GM18526 (cell line): Measurements from ENCODE around the gene TTC32.

Experiments used
- POLR2A ChIP-seq: IDR thresholded peaks from 3 replicates; pipeline ENCODE4 v1.6.1; 2011; ENCODE audit not compliant: insufficient read length; ENCODE audit errors: extremely low read depth

Gene TTC32

DNA sequence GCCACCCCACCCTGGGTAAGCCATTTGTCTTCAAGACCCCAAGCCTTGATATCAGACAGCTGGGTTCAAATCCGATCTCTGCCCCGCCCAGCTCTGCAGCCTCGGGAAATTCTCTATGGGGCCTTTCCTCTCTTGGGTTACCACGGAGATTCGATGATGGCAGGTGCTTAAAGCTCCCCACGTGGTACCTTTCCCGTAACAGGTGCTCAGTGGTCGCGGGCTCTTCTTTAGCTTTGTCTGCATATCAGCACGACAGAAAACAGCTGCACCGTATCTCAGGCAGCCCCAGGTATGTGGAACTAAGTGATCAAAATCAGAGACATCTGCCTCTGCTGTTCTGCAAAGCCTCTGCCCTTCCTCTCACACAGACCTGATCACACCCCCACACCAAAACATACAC lies 37.4 kb downstream of the TTC32 start:
- no peak for TF ChIP-seq POLR2A

DNA sequence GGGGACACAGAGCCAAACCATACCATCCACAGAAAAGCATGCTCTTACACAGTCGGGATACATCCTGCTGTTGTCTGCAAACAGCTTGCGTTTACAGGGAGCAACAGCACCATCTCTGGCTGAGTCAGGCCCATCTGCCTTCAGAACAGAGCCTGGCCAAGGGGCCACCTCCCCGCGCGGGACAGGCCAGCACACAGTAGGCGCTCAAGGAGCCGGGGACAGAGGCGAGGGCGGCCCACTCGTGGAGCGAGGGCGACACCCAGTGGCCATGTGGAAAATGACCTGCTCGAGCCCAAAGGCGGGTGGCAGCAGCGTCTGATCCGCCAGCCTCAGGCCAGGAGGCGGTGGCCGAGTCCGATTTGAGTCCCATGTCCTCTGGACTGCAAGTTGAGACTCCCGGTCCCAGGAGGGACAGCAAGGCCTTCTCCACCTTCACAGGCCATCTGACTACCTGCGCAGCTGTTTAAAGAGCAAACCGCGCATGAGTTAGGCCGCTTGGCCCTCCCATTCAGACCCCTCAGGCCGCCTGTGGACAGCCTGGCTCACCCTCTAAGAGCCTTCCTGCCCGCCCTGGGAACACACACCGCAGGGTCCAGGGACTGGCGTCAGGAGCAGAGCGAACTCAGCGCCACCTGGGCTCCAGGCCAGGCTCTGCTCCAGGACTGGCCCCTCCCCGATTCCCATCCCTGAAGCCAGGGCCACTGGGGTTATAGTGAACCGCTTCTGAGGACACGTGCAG lies 38.3 kb downstream of the TTC32 start:
- TF ChIP-seq POLR2A: no peak

DNA sequence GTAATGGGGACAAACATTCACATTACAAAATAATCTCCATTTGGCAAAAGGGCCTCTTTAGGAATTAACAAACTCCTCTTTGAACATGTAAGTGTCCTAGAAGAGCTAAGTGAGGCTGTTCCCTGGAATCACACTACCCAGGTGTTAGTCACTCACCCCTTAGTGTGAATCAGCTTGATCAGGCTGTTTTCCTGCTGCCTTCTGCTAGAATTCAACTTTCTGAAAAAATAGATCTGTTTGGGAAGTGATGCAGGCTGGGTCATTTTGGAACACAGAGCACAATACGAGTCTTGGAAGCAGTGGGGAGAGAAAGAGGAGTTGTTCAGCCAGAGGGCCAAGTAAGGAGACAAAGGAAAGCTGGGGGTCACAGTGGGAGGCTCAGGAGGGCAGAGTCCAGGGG lies 40.0 kb downstream of the TTC32 start:
- TF ChIP-seq POLR2A: no peak

GRCh38 chr2:19860022-19860421 lies 41.8 kb downstream of the TTC32 start:
- no peak for TF ChIP-seq POLR2A

DNA sequence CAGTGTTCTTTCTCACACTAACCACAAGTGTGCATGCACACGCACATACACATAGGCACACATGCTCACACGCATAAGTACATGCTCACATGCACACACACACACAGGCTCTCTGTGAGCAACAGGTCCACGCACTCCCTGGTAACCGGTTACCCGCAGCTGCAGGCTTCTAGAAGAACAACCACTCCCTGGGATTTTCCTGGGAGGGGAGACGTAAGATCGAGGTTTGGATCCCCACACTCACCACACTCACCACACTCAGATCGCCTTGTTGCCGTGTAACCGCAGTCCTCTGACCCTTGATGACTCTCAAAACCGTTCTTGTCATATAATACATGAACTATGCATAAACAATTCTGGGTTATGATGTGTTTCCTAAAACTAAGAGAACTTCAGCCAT lies 42.2 kb downstream of the TTC32 start:
- no peak for TF ChIP-seq POLR2A

DNA sequence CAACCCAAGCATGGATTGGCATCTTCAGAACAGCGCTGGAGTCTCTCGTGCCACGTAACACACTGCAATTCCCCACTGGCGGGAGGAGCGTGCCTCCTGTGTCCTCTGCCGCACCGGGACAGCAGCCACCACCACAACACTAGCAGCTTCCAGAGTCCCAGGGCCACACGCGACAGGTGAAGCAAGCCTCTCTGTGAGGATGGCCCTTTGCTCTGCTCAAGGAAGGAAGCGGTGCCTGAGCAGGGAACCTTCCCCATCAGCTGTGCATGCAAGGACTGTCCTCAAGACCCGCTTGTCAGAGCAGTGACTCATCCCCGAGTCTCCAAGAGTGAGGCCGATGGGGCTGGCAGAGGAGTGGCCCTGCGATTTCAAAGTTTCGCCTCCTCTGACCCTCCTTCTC lies 44.0 kb downstream of the TTC32 start:
- TF ChIP-seq POLR2A: no peak

- no peak for TF ChIP-seq POLR2A
These were observed 44.7 kb downstream of the TTC32 start for GRCh38 chr2:19857100-19857499.

DNA sequence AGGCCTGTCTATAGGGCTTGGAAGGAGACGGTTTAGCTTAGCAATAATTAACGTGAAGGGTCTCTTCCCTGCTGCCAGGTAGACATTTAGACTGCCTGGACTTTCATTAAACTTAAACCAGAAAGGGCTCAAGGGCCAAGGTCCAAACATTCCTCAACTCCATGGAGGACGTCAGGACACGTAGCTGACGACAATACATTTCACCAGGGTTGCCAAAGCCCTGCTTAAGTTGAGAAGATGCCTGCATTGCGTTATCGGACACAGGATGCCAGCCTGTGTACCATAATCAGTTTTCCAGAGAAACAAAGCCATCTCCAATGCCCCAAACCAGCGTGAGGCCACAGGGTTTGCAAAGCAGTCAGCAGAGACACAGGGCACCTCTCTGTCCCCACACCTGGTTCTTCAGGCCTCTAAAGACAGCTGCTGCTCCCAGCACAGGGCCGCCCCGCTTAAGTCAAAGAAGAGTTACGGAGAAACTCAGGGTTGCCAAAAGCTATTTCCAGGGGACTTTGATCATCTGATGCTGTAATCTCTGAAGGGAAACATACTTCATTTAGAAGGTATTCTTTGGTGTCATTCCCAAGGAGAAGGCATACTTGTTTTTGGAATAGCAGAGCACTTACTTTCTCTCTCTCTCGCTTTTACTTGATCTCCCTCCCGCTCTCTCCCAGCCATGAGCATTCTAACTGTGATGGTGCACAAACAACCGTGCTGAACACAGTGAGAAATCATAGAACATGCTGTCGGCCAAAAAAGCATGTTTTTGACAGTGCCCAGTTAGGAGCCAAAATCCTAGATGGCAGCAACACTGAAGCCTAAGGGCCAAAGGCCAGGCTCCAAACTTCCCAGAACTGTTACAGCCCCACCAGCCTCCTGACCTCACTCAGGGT lies 46.0 kb downstream of the TTC32 start:
- no peak for TF ChIP-seq POLR2A

- TF ChIP-seq POLR2A: no peak
These were observed 46.9 kb downstream of the TTC32 start for GRCh38 chr2:19854596-19855541.

DNA sequence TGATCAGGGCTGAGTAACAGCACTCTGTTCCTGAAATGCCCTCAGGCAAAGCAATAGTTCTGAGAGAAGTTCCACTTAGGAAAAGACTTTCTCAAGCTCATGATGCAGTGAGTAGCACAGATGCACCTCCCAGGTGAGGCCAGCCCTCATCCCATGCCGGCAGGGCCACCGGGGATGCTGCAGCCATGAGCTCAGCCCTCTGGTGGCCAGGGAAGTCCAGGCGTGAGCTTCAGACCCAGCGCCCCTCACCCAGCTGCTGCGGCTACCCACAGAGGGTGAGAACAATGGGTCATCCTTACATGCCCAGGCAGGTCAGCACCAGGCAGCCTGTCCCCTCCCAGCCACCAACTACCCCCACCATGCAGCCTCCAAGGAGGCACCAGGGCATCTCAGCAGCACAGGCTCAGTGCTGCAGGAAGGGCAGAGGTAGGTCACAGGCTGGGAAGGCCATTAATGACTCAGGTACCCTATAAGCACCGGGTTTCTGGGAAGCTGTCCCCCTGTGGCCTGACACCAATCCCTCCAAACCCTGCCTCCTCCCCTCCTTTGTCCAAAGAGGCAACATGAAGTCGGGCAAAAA lies 50.6 kb downstream of the TTC32 start:
- TF ChIP-seq POLR2A: no peak

DNA sequence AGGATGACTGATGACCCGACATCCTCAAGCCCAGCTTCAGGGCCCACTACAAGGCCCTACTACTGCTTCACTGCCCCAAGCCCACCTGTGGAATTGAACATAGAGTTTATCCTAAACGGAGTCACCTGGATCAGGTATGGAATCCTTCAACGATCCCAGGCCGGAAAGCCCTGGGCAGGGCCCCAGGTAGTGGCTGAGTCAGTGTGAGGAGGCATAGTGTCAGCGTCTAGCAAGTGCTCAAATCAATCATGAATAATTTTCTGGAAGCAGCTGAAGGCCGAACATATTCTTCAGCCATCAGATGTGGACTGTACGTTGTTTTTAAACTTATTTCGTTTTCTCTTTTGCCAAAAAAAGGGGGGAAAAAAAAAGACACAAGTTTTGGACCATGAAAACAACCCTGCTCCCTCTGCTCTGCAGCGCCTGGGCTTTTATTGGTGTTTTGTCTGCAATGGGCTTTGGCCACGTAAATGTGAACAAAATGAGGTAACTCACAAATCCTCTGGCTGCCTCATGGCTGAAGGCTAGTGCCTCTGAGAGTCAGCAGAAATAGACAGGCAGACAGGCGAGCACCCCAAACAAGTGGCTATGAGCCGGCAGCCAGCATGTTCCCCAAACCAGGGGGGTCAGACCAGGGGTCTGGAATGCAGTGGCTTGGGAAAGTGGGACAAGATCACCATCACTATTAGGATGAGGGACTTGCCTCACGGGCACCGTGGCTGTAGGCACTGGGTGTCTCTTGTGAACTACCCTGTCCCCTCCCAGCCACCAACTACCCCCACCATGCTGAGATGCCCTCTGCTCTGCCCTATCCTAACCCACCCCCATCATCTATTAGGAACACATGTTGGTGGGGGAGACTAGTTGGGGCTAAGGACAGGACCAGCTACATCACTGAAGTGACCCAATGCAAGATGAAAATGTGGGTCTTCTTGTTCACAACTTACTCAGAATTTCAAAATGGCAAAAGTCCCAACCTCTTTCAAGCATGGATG lies 51.4 kb downstream of the TTC32 start:
- no peak for TF ChIP-seq POLR2A

- no peak for TF ChIP-seq POLR2A
These were observed 52.8 kb downstream of the TTC32 start for GRCh38 chr2:19848952-19849351.

GRCh38 chr2:19848029-19848750 lies 53.6 kb downstream of the TTC32 start:
- TF ChIP-seq POLR2A: no peak
